OCI-LY7 (cell line): ENCODE results near the gene PPA2. TPM values are rescaled to one million over a fixed set of nuclear protein-coding genes. Genes with fewer than 3 reads are reported as not detected.

ENCODE experiments used
- BruUV-seq: library from RNA; stranded (reverse); fragments of 400-500 nt; replicated peaks from 2 replicates; lab custom pipeline; 2021; lab: Mats Ljungman, UMichigan
- CTCF ChIA-PET: fragments of 300-600 bp; sonication (Branson Sonifier 250); formaldehyde crosslinking; loops from one replicate; lab custom pipeline; 2022; ENCODE audit warnings: antibody characterized with exemption; ENCODE audit not compliant: unreplicated experiment; lab: Charles Lee
- POLR2A ChIA-PET: fragments of 300-600 bp; sonication (Branson Sonifier 250); formaldehyde crosslinking; loops from one replicate; lab custom pipeline; 2022; ENCODE audit warnings: antibody characterized with exemption; lab: Charles Lee
- DNase-seq: peaks from one replicate; pipeline ENCODE4 v3.0.0-alpha.2; 2015; ENCODE audit warnings: low spot score
- H2AFZ ChIP-seq: fragments of 200-600 bp; sonication (generic), shearing (Covaris generic); 2 replicates; pipeline ENCODE4 v1.6.1; 2014; ENCODE audit warnings: mild to moderate bottlenecking, antibody characterized with exemption, low read length, moderate library complexity
- H3K27ac ChIP-seq: fragments of 200-600 bp; sonication (generic); 2 replicates; pipeline ENCODE4 v1.5.1; 2014; ENCODE audit warnings: mixed run types, low read depth, mild to moderate bottlenecking, moderate library complexity, low read length, inconsistent platforms; ENCODE audit not compliant: poor library complexity, severe bottlenecking
- H3K36me3 ChIP-seq: fragments of 200-600 bp; sonication (generic); 2 replicates; pipeline ENCODE4 v1.6.1; 2014; ENCODE audit warnings: mild to moderate bottlenecking, antibody characterized with exemption, low read length, moderate library complexity, mixed read lengths; ENCODE audit not compliant: insufficient read depth
- H3K4me1 ChIP-seq: fragments of 200-600 bp; sonication (generic); 2 replicates; pipeline ENCODE4 v1.5.1; 2014; ENCODE audit warnings: mild to moderate bottlenecking, low read length; ENCODE audit not compliant: insufficient read depth, poor library complexity, severe bottlenecking
- H3K4me2 ChIP-seq: fragments of 200-600 bp; sonication (generic); 2 replicates; pipeline ENCODE4 v1.6.1; 2014; ENCODE audit warnings: mild to moderate bottlenecking, low read length
- H3K4me3 ChIP-seq: fragments of 200-600 bp; sonication (generic); 2 replicates; pipeline ENCODE4 v1.5.1; 2014; ENCODE audit warnings: mild to moderate bottlenecking, low read depth, low read length; ENCODE audit not compliant: poor library complexity, severe bottlenecking
- H3K79me2 ChIP-seq: fragments of 200-600 bp; sonication (generic); 2 replicates; pipeline ENCODE4 v1.6.1; 2016; ENCODE audit warnings: low read depth, mild to moderate bottlenecking, low read length, moderate library complexity, mixed read lengths; ENCODE audit not compliant: insufficient read depth
- H3K9me2 ChIP-seq: fragments of 200-600 bp; sonication (generic); 2 replicates; pipeline ENCODE4 v1.6.1; 2016; ENCODE audit warnings: mild to moderate bottlenecking, low read length, mixed read lengths; ENCODE audit not compliant: insufficient read depth
- H3K9me3 ChIP-seq: fragments of 200-600 bp; sonication (generic); 2 replicates; pipeline ENCODE4 v1.6.1; 2014; ENCODE audit warnings: mild to moderate bottlenecking, mixed run types, low read length, mixed read lengths
- H4K20me1 ChIP-seq: fragments of 200-600 bp; sonication (generic); 2 replicates; pipeline ENCODE4 v1.6.1; 2014; ENCODE audit warnings: mild to moderate bottlenecking, antibody characterized with exemption, low read length, moderate library complexity, mixed read lengths; ENCODE audit not compliant: insufficient read depth
- CTCF ChIP-seq: fragments of 200-600 bp; sonication (generic); conservative IDR thresholded peaks from 2 replicates; pipeline ENCODE4 v1.5.1; 2014; ENCODE audit warnings: mild to moderate bottlenecking, antibody characterized with exemption, low read length, moderate library complexity, mixed read lengths
- EZH2phosphoT487 ChIP-seq: fragments of 200-600 bp; sonication (generic); IDR thresholded peaks from 2 replicates; pipeline ENCODE4 v1.6.1; 2018; ENCODE audit warnings: low read depth, borderline replicate concordance, mild to moderate bottlenecking, mixed run types, antibody characterized with exemption, low read length, moderate library complexity, mixed read lengths
- intact Hi-C: fragments of 100-400 bp; cut with micrococcal nuclease; formaldehyde crosslinking; loops from one replicate; pipeline ENCODE4 v1.10.0; 2022; ENCODE audit not compliant: unreplicated experiment
- total RNA-seq, 2 experiments: library from RNA; depleted of rRNA in 1 of 2; stranded (reverse); fragments of >200 nt in 1 of 2; shearing (Covaris generic) in 1 of 2; gene quantifications; 2 replicates each; pipeline ENCODE4 v1.2.3, GENCODE V29; 2014 to 2022

PPA2 gene
- total RNA-seq, 2 experiments from 2014 or later: 73.1 to 74.6 TPM

GRCh38 chr4:105344141-105344540 is 129.7 kb downstream of the PPA2 start:
- Histone ChIP-seq H3K4me3 (no peak overlapping the region), H3K27ac (no peak overlapping the region), H3K9me3 (no peaks in the 10 kb centered on the region), H3K79me2 (no peaks in the 10 kb centered on the region), H3K9me2 (no peaks in the 10 kb centered on the region), H3K36me3 (no peaks in the 10 kb centered on the region), H4K20me1 (no peaks in the 10 kb centered on the region; the same call in 1 of the 2 replicates), H3K4me1 (no peaks in the 10 kb centered on the region), H2AFZ (no peak overlapping the region), H3K4me2 (no peak overlapping the region)
- DNase-seq: no peak
- ChIA-PET POLR2A (interaction anchor here (0.7 kb wide), 1 partner anchor 89 kb away, joined by 3 read pairs; no protein-coding TSS in a partner anchor), CTCF (no interaction called here)
- intact Hi-C loops: no loop called here
- TF ChIP-seq EZH2phosphoT487 (no peak), CTCF (no peak)
- no TSS peak for BruUV-seq

- Histone ChIP-seq H3K79me2 (no peaks in the 10 kb centered on the region), H3K9me2 (no peaks in the 10 kb centered on the region), H3K4me1 (no peaks in the 10 kb centered on the region), H2AFZ (no peak overlapping the region), H3K4me2 (no peak overlapping the region), H3K9me3 (no peaks in the 10 kb centered on the region), H3K4me3 (no peak overlapping the region), H3K36me3 (no peaks in the 10 kb centered on the region), H3K27ac (no peak overlapping the region), H4K20me1 (no peaks in the 10 kb centered on the region; the same call in 1 of the 2 replicates)
- POLR2A ChIA-PET: interaction anchor here (0.6 to 0.7 kb wide), 2 partner anchors 79 to 88 kb away, joined by 3 to 5 read pairs; no protein-coding TSS in a partner anchor
- BruUV-seq: no TSS peak
- CTCF ChIA-PET: no interaction called here
- no peak for TF ChIP-seq CTCF
- TF ChIP-seq EZH2phosphoT487: no peak
- intact Hi-C loops: no loop called here
- no peak for DNase-seq
These were observed 130.5 kb downstream of the PPA2 start for GRCh38 chr4:105343146-105343931.

- H3K9me2 ChIP-seq: no peaks in the 10 kb centered on the region
- no peak for TF ChIP-seq CTCF
- no peaks in the 10 kb centered on the region for H4K20me1 ChIP-seq
- no peak overlapping the region for H3K4me3 ChIP-seq
- no peaks in the 10 kb centered on the region for H3K79me2 ChIP-seq
- no peaks in the 10 kb centered on the region for H3K4me1 ChIP-seq
- H3K9me3 ChIP-seq: no peaks in the 10 kb centered on the region
- ChIA-PET CTCF (no interaction called here), POLR2A (interaction anchor here (0.7 kb wide), 1 partner anchor 105 kb away, joined by 3 read pairs; no protein-coding TSS in a partner anchor)
- no peak overlapping the region for H3K27ac ChIP-seq
- DNase-seq: no peak
- no peaks in the 10 kb centered on the region for H3K36me3 ChIP-seq
- intact Hi-C loops: no loop called here
- no peak overlapping the region for H2AFZ ChIP-seq
- BruUV-seq: no TSS peak
- H3K4me2 ChIP-seq: no peak overlapping the region
These were observed 144.8 kb downstream of the PPA2 start for GRCh38 chr4:105329081-105329480.
